Measurements from ENCODE around the gene CCSER1.

The CCSER1 gene

GRCh38 chr4:90441770-90442169 lies 314.6 kb downstream of the CCSER1 start:
- no peak overlapping the region for H4K91ac ChIP-seq (ENCODE audit: low read depth, low read length)
- peak in 1 of 2 donors; percentile 19 for DNase-seq
- no peaks in the 10 kb centered on the region for H3K27me3 ChIP-seq (ENCODE audit: insufficient read depth, low read length)
- no peaks in the 10 kb centered on the region for H3K9me3 ChIP-seq (ENCODE audit: insufficient read depth, low read depth, low read length)
- no peak overlapping the region for H2BK12ac ChIP-seq (ENCODE audit: low read length)
- no peak overlapping the region for H3K27ac ChIP-seq (ENCODE audit: low read depth, low read length)
- no peak overlapping the region for H3K14ac ChIP-seq (ENCODE audit: low read length)
- no peak overlapping the region for H4K8ac ChIP-seq (ENCODE audit: low read depth, low read length)
- no peak overlapping the region for H3K4me2 ChIP-seq (ENCODE audit: low read length)
- no peak overlapping the region for H3K9ac ChIP-seq (ENCODE audit: low read length)
- H2BK120ac ChIP-seq (ENCODE audit: insufficient read depth, low read length, poor library complexity) = no peak overlapping the region
- no peak overlapping the region for H2AFZ ChIP-seq (ENCODE audit: insufficient read depth, low read length, poor library complexity)
- H3K4ac ChIP-seq (ENCODE audit: low read depth, low read length) = no peak overlapping the region
- H3K23ac ChIP-seq (ENCODE audit: low read length) = no peak overlapping the region
- no peaks in the 10 kb centered on the region for H3K79me1 ChIP-seq (ENCODE audit: low read length)
- H4K12ac ChIP-seq (ENCODE audit: low read depth, low read length) = no peak overlapping the region
- H3K4me3 ChIP-seq (ENCODE audit: low read depth, low read length) = no peak overlapping the region
- H3K4me1 ChIP-seq (ENCODE audit: control insufficient read depth in 1 of 2, insufficient read depth in 2 of 2, low read length in 2 of 2) = no peaks in the 10 kb centered on the region
- no CpG with 5 or more reads among the region's 2 CpGs for WGBS (ENCODE audit: extremely low coverage, insufficient coverage, insufficient read length)
- H3K79me2 ChIP-seq (ENCODE audit: control insufficient read depth, insufficient read depth, low read length, poor library complexity) = no peaks in the 10 kb centered on the region
- no peak overlapping the region for H3K18ac ChIP-seq (ENCODE audit: low read length)
- no peaks in the 10 kb centered on the region for H3K36me3 ChIP-seq (ENCODE audit: control insufficient read depth in 1 of 2, insufficient read depth in 2 of 2, low read length in 2 of 2)
- H2AK5ac ChIP-seq (ENCODE audit: low read length) = no peak overlapping the region
- H2BK5ac ChIP-seq (ENCODE audit: low read depth, low read length, poor library complexity) = no peak overlapping the region

GRCh38 chr4:90442619-90443018 lies 315.4 kb downstream of the CCSER1 start:
- Histone ChIP-seq H3K18ac (ENCODE audit: low read length) (no peak overlapping the region), H3K9ac (ENCODE audit: low read length) (no peak overlapping the region), H3K79me2 (ENCODE audit: control insufficient read depth, insufficient read depth, low read length, poor library complexity) (no peaks in the 10 kb centered on the region), H3K23ac (ENCODE audit: low read length) (no peak overlapping the region), H3K4ac (ENCODE audit: low read depth, low read length) (no peak overlapping the region), H3K4me2 (ENCODE audit: low read length) (no peak overlapping the region), H2AK5ac (ENCODE audit: low read length) (no peak overlapping the region), H3K14ac (ENCODE audit: low read length) (no peak overlapping the region), H2BK12ac (ENCODE audit: low read length) (no peak overlapping the region), H2BK5ac (ENCODE audit: low read depth, low read length, poor library complexity) (no peak overlapping the region), H4K91ac (ENCODE audit: low read depth, low read length) (no peak overlapping the region), H3K79me1 (ENCODE audit: low read length) (no peaks in the 10 kb centered on the region), H3K4me1 (ENCODE audit: control insufficient read depth in 1 of 2, insufficient read depth in 2 of 2, low read length in 2 of 2) (no peaks in the 10 kb centered on the region), H2BK120ac (ENCODE audit: insufficient read depth, low read length, poor library complexity) (no peak overlapping the region), H2AFZ (ENCODE audit: insufficient read depth, low read length, poor library complexity) (no peak overlapping the region), H4K12ac (ENCODE audit: low read depth, low read length) (no peak overlapping the region), H3K9me3 (ENCODE audit: insufficient read depth, low read depth, low read length) (no peaks in the 10 kb centered on the region), H3K27ac (ENCODE audit: low read depth, low read length) (no peak overlapping the region), H3K4me3 (ENCODE audit: low read depth, low read length) (no peak overlapping the region), H3K27me3 (ENCODE audit: insufficient read depth, low read length) (no peaks in the 10 kb centered on the region), H4K8ac (ENCODE audit: low read depth, low read length) (no peak overlapping the region), H3K36me3 (ENCODE audit: control insufficient read depth in 1 of 2, insufficient read depth in 2 of 2, low read length in 2 of 2) (no peaks in the 10 kb centered on the region)
- DNase-seq = no peak
- no CpG with 5 or more reads among the region's 2 CpGs for WGBS (ENCODE audit: extremely low coverage, insufficient coverage, insufficient read length)

- Histone ChIP-seq H3K23ac (ENCODE audit: low read length) (no peak overlapping the region), H3K27me3 (ENCODE audit: insufficient read depth, low read length) (no peaks in the 10 kb centered on the region), H4K8ac (ENCODE audit: low read depth, low read length) (no peak overlapping the region), H3K9me3 (ENCODE audit: insufficient read depth, low read depth, low read length) (no peaks in the 10 kb centered on the region), H2BK5ac (ENCODE audit: low read depth, low read length, poor library complexity) (no peak overlapping the region), H3K79me1 (ENCODE audit: low read length) (no peaks in the 10 kb centered on the region), H2BK12ac (ENCODE audit: low read length) (no peak overlapping the region), H3K27ac (ENCODE audit: low read depth, low read length) (no peak overlapping the region), H4K12ac (ENCODE audit: low read depth, low read length) (no peak overlapping the region), H3K4me3 (ENCODE audit: low read depth, low read length) (no peak overlapping the region), H3K4me1 (ENCODE audit: control insufficient read depth in 1 of 2, insufficient read depth in 2 of 2, low read length in 2 of 2) (no peaks in the 10 kb centered on the region), H2AFZ (ENCODE audit: insufficient read depth, low read length, poor library complexity) (no peak overlapping the region), H3K4ac (ENCODE audit: low read depth, low read length) (no peak overlapping the region), H3K14ac (ENCODE audit: low read length) (no peak overlapping the region), H3K4me2 (ENCODE audit: low read length) (no peak overlapping the region), H3K18ac (ENCODE audit: low read length) (no peak overlapping the region), H4K91ac (ENCODE audit: low read depth, low read length) (no peak overlapping the region), H2AK5ac (ENCODE audit: low read length) (no peak overlapping the region), H3K36me3 (ENCODE audit: control insufficient read depth in 1 of 2, insufficient read depth in 2 of 2, low read length in 2 of 2) (no peaks in the 10 kb centered on the region), H3K9ac (ENCODE audit: low read length) (no peak overlapping the region), H3K79me2 (ENCODE audit: control insufficient read depth, insufficient read depth, low read length, poor library complexity) (no peaks in the 10 kb centered on the region), H2BK120ac (ENCODE audit: insufficient read depth, low read length, poor library complexity) (no peak overlapping the region)
- WGBS (ENCODE audit: extremely low coverage, insufficient coverage, insufficient read length) = no CpG with 5 or more reads among the region's 1 CpG
- peak in 1 of 2 donors; percentile 6 for DNase-seq
Measured at GRCh38 chr4:90443231-90443630, 316.0 kb downstream of the CCSER1 start.

GRCh38 chr4:90444904-90445303 lies 317.7 kb downstream of the CCSER1 start:
- Histone ChIP-seq H3K18ac (ENCODE audit: low read length) (no peak overlapping the region), H3K27me3 (ENCODE audit: insufficient read depth, low read length) (no peaks in the 10 kb centered on the region), H2AFZ (ENCODE audit: insufficient read depth, low read length, poor library complexity) (no peak overlapping the region), H3K36me3 (ENCODE audit: control insufficient read depth in 1 of 2, insufficient read depth in 2 of 2, low read length in 2 of 2) (no peaks in the 10 kb centered on the region), H3K4me1 (ENCODE audit: control insufficient read depth in 1 of 2, insufficient read depth in 2 of 2, low read length in 2 of 2) (no peaks in the 10 kb centered on the region), H3K9me3 (ENCODE audit: insufficient read depth, low read depth, low read length) (no peaks in the 10 kb centered on the region), H3K4ac (ENCODE audit: low read depth, low read length) (no peak overlapping the region), H3K27ac (ENCODE audit: low read depth, low read length) (no peak overlapping the region), H3K23ac (ENCODE audit: low read length) (no peak overlapping the region), H3K14ac (ENCODE audit: low read length) (no peak overlapping the region), H4K12ac (ENCODE audit: low read depth, low read length) (no peak overlapping the region), H2BK5ac (ENCODE audit: low read depth, low read length, poor library complexity) (no peak overlapping the region), H3K4me2 (ENCODE audit: low read length) (no peak overlapping the region), H2AK5ac (ENCODE audit: low read length) (no peak overlapping the region), H3K4me3 (ENCODE audit: low read depth, low read length) (no peak overlapping the region), H2BK12ac (ENCODE audit: low read length) (no peak overlapping the region), H3K79me2 (ENCODE audit: control insufficient read depth, insufficient read depth, low read length, poor library complexity) (no peaks in the 10 kb centered on the region), H4K8ac (ENCODE audit: low read depth, low read length) (no peak overlapping the region), H2BK120ac (ENCODE audit: insufficient read depth, low read length, poor library complexity) (no peak overlapping the region), H3K9ac (ENCODE audit: low read length) (no peak overlapping the region), H4K91ac (ENCODE audit: low read depth, low read length) (no peak overlapping the region), H3K79me1 (ENCODE audit: low read length) (no peaks in the 10 kb centered on the region)
- WGBS (ENCODE audit: extremely low coverage, insufficient coverage, insufficient read length) = no CpG with 5 or more reads among the region's 2 CpGs
- no peak for DNase-seq

All from trophoblast cell (in vitro differentiated cells and primary cell).